SIG-M5 treated with dmso at 0.1 percent for 504 hours (cell line): ENCODE results near the gene SLC12A3.
"Not testable (repeated sequence)": the region's sequence is repeated elsewhere in the genome, so short reads cannot be mapped to it uniquely, and the experiment has no call there.

Source experiments
- DNase-seq: peaks from one replicate; lab custom pipeline; 2025; ENCODE audit not compliant: unreplicated experiment; lab: John Stamatoyannopoulos, UW

The SLC12A3 gene

GRCh38 chr16:56868766-56869165 lies 3.8 kb downstream of the SLC12A3 start:
- not testable (repeated sequence) for DNase-seq

GRCh38 chr16:56869513-56870275 lies 4.7 kb downstream of the SLC12A3 start:
- peak; percentile 12 for DNase-seq

GRCh38 chr16:56870276-56870888 lies 5.4 kb downstream of the SLC12A3 start:
- no peak for DNase-seq

GRCh38 chr16:56871172-56871593 lies 6.2 kb downstream of the SLC12A3 start:
- DNase-seq: no peak

- DNase-seq: no peak
Observed at GRCh38 chr16:56872863-56873391, 7.9 kb downstream of the SLC12A3 start.

- DNase-seq: no peak
Observed at GRCh38 chr16:56874800-56875199, 9.8 kb downstream of the SLC12A3 start.

GRCh38 chr16:56876048-56876447 lies 11.0 kb downstream of the SLC12A3 start:
- DNase-seq: no peak

- no peak for DNase-seq
Observed at GRCh38 chr16:56877486-56878182, 12.6 kb downstream of the SLC12A3 start.

GRCh38 chr16:56878282-56878854 lies 13.4 kb downstream of the SLC12A3 start:
- no peak for DNase-seq

- no peak for DNase-seq
Observed at GRCh38 chr16:56879276-56879675, 14.3 kb downstream of the SLC12A3 start.

GRCh38 chr16:56880176-56880575 lies 15.2 kb downstream of the SLC12A3 start:
- no peak for DNase-seq

GRCh38 chr16:56880685-56881084 lies 15.7 kb downstream of the SLC12A3 start:
- DNase-seq: no peak

GRCh38 chr16:56882077-56882800 lies 17.2 kb downstream of the SLC12A3 start:
- DNase-seq: no peak

GRCh38 chr16:56883586-56883985 lies 18.6 kb downstream of the SLC12A3 start:
- DNase-seq: no peak

GRCh38 chr16:56884026-56884582 lies 19.1 kb downstream of the SLC12A3 start:
- DNase-seq: no peak

- DNase-seq: not testable (repeated sequence)
Observed at GRCh38 chr16:56884929-56885328, 19.9 kb downstream of the SLC12A3 start.

GRCh38 chr16:56885446-56886162 lies 20.6 kb downstream of the SLC12A3 start:
- no peak for DNase-seq

- no peak for DNase-seq
Observed at GRCh38 chr16:56886296-56886695, 21.3 kb downstream of the SLC12A3 start.

GRCh38 chr16:56886826-56887225 lies 21.8 kb downstream of the SLC12A3 start:
- no peak for DNase-seq

- peak; percentile 51 for DNase-seq
Observed at GRCh38 chr16:56888806-56889205, 23.8 kb downstream of the SLC12A3 start.
